OCI-LY1 (cell line): ENCODE measurements around the gene MARK3.

Experiments
- EZH2 ChIP-seq: fragments of 200-600 bp; sonication (generic), shearing (Covaris generic); IDR thresholded peaks from 2 replicates; pipeline ENCODE4 v1.8.0; 2017; ENCODE audit warnings: borderline replicate concordance, mixed run types, mild to moderate bottlenecking, antibody characterized with exemption, low read length, moderate library complexity, mixed read lengths
- TF ChIP-seq, protein P1 (sequence below): fragments of 200-600 bp; sonication (generic), shearing (Covaris generic); IDR thresholded peaks from 2 replicates; pipeline ENCODE4 v1.5.1; 2017; ENCODE audit warnings: mild to moderate bottlenecking, antibody characterized with exemption, low read length, moderate library complexity, mixed read lengths

DNA sequence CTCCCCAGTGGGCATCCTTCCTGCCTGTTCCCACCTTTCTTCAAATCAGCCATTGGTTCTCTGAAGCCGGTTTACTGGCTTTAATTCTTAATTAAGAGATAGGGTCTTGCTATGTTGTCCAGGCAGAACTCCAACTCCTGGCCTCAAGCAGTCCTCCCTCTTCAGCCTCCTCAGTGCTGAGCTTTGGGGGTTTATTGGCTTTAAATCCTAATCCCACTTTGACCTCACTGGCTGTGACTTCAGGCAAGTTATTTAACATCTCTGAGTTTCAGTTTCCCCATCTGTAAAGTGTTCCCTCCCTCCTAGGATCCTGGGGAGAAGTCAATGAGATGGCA is 141.7 kb downstream of the MARK3 start:
- TF ChIP-seq, protein P1, sequence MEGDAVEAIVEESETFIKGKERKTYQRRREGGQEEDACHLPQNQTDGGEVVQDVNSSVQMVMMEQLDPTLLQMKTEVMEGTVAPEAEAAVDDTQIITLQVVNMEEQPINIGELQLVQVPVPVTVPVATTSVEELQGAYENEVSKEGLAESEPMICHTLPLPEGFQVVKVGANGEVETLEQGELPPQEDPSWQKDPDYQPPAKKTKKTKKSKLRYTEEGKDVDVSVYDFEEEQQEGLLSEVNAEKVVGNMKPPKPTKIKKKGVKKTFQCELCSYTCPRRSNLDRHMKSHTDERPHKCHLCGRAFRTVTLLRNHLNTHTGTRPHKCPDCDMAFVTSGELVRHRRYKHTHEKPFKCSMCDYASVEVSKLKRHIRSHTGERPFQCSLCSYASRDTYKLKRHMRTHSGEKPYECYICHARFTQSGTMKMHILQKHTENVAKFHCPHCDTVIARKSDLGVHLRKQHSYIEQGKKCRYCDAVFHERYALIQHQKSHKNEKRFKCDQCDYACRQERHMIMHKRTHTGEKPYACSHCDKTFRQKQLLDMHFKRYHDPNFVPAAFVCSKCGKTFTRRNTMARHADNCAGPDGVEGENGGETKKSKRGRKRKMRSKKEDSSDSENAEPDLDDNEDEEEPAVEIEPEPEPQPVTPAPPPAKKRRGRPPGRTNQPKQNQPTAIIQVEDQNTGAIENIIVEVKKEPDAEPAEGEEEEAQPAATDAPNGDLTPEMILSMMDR: no peak
- TF ChIP-seq EZH2: no peak
